HG03439 (cell line): Measurements from ENCODE around the gene PCBD1.
"Not testable (repeated sequence)": the region's sequence is repeated elsewhere in the genome, so short reads cannot be mapped to it uniquely, and the experiment has no call there.

Source experiments
- ATAC-seq: cut with Tn5 transposase; IDR thresholded peaks from one replicate; pipeline ENCODE4 v1.9.1; 2021; ENCODE audit warnings: mild to moderate bottlenecking, moderate library complexity; ENCODE audit not compliant: unreplicated experiment

Gene PCBD1

GRCh38 chr10:70887804-70888800, at the start of gene PCBD1:
PCBD1 (minus strand) TSS chr10:70888565; CDS start chr10:70888533, 32 bp downstream.
- ATAC-seq = peak; percentile 69

GRCh38 chr10:70937661-70938060, 49.3 kb upstream of the PCBD1 start:
- no peak for ATAC-seq

- ATAC-seq = no peak
Observed at GRCh38 chr10:70936111-70936510, 47.7 kb upstream of the PCBD1 start.

- ATAC-seq = no peak
Observed at GRCh38 chr10:70935631-70936030, 47.3 kb upstream of the PCBD1 start.

- no peak for ATAC-seq
Observed at GRCh38 chr10:70935125-70935625, 46.8 kb upstream of the PCBD1 start.

- no peak for ATAC-seq
Observed at GRCh38 chr10:70934701-70935100, 46.3 kb upstream of the PCBD1 start.

GRCh38 chr10:70932392-70933196, 44.2 kb upstream of the PCBD1 start:
- ATAC-seq = no peak

GRCh38 chr10:70931168-70931815, 42.9 kb upstream of the PCBD1 start:
- no peak for ATAC-seq

- no peak for ATAC-seq
Observed at GRCh38 chr10:70930263-70931000, 42.1 kb upstream of the PCBD1 start.

GRCh38 chr10:70928140-70928539, 39.8 kb upstream of the PCBD1 start:
- no peak for ATAC-seq

GRCh38 chr10:70927189-70927943, 39.0 kb upstream of the PCBD1 start:
- ATAC-seq = no peak

GRCh38 chr10:70926226-70927000, 38.0 kb upstream of the PCBD1 start:
- ATAC-seq = no peak

- no peak for ATAC-seq
Observed at GRCh38 chr10:70925377-70926225, 37.2 kb upstream of the PCBD1 start.

- ATAC-seq = no peak
Observed at GRCh38 chr10:70923696-70924095, 35.3 kb upstream of the PCBD1 start.

GRCh38 chr10:70921285-70921684, 32.9 kb upstream of the PCBD1 start:
- ATAC-seq = no peak

GRCh38 chr10:70920519-70920918, 32.2 kb upstream of the PCBD1 start:
- no peak for ATAC-seq

GRCh38 chr10:70919906-70920305, 31.5 kb upstream of the PCBD1 start:
- not testable (repeated sequence) for ATAC-seq
